DND-41 (cell line): ENCODE results near the gene FAM83C.

Source experiments
- EZH2 ChIP-seq: IDR thresholded peaks from 3 replicates; pipeline ENCODE4 v1.6.1; 2012; ENCODE audit warnings: borderline replicate concordance, low read depth, mild to moderate bottlenecking, moderate library complexity, low read length, inconsistent platforms; ENCODE audit not compliant: severe bottlenecking
- TF ChIP-seq, protein P1 (sequence below): IDR thresholded peaks from 2 replicates; pipeline ENCODE4 v1.5.1; 2012; ENCODE audit warnings: borderline replicate concordance, low read length, moderate library complexity, mild to moderate bottlenecking; ENCODE audit not compliant: poor library complexity, severe bottlenecking; ENCODE audit errors: extremely low read depth

GRCh38 chr20:35305682-35306556, 13.7 kb upstream of the FAM83C start:
- TF ChIP-seq, protein P1, sequence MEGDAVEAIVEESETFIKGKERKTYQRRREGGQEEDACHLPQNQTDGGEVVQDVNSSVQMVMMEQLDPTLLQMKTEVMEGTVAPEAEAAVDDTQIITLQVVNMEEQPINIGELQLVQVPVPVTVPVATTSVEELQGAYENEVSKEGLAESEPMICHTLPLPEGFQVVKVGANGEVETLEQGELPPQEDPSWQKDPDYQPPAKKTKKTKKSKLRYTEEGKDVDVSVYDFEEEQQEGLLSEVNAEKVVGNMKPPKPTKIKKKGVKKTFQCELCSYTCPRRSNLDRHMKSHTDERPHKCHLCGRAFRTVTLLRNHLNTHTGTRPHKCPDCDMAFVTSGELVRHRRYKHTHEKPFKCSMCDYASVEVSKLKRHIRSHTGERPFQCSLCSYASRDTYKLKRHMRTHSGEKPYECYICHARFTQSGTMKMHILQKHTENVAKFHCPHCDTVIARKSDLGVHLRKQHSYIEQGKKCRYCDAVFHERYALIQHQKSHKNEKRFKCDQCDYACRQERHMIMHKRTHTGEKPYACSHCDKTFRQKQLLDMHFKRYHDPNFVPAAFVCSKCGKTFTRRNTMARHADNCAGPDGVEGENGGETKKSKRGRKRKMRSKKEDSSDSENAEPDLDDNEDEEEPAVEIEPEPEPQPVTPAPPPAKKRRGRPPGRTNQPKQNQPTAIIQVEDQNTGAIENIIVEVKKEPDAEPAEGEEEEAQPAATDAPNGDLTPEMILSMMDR: no peak
- no peak for TF ChIP-seq EZH2
